PC-3 (cell line): ENCODE data around the gene MT1M. TPM values are rescaled to one million over a fixed set of nuclear protein-coding genes. Genes with fewer than 3 reads are reported as not detected.

Experiments used
- ATAC-seq: fragments of 200-7000 bp; cut with Tn5 transposase; 2 replicates; pipeline ENCODE4 v1.9.1; 2020; ENCODE audit warnings: mild to moderate bottlenecking, moderate library complexity
- BruUV-seq: library from RNA; stranded (reverse); fragments of 400-500 nt; replicated peaks from 2 replicates; lab custom pipeline; 2021; lab: Mats Ljungman, UMichigan
- CTCF ChIA-PET: fragments of 300-600 bp; sonication (Branson Sonifier 250); formaldehyde crosslinking; loops from one replicate; lab custom pipeline; 2022; ENCODE audit warnings: antibody characterized with exemption; lab: Charles Lee
- POLR2A ChIA-PET: fragments of 300-600 bp; sonication (Branson Sonifier 250); formaldehyde crosslinking; loops from one replicate; lab custom pipeline; 2022; ENCODE audit warnings: antibody characterized with exemption; ENCODE audit not compliant: unreplicated experiment; lab: Charles Lee
- DNase-seq: peaks from one replicate; pipeline ENCODE4 v3.0.0-alpha.2; 2015
- H2AFZ ChIP-seq: fragments of 300-600 bp; sonication (generic); 2 replicates; pipeline ENCODE4 v1.6.0; 2016; ENCODE audit warnings: antibody characterized with exemption, low read length
- H3F3A ChIP-seq: fragments of 300-600 bp; sonication (generic); one replicate; pipeline ENCODE4 v1.6.0; 2017; ENCODE audit warnings: antibody characterized with exemption, low read length, control low read depth, mild to moderate bottlenecking; ENCODE audit not compliant: unreplicated experiment
- H3K27ac ChIP-seq: fragments of 300-600 bp; sonication (generic); 2 replicates; pipeline ENCODE4 v1.5.1; 2016; ENCODE audit warnings: mild to moderate bottlenecking, low read length
- H3K27me3 ChIP-seq: fragments of 300-600 bp; sonication (generic); 2 replicates; pipeline ENCODE4 v1.6.1; 2016; ENCODE audit warnings: low read length, mixed read lengths
- H3K36me3 ChIP-seq: fragments of 300-600 bp; sonication (generic); 2 replicates; pipeline ENCODE4 v1.6.1; 2016; ENCODE audit warnings: low read depth, mixed run types, low read length, mixed read lengths
- H3K4me1 ChIP-seq: fragments of 300-600 bp; sonication (generic); 2 replicates; pipeline ENCODE4 v1.5.1; 2016; ENCODE audit warnings: low read length; ENCODE audit not compliant: insufficient read depth
- H3K4me2 ChIP-seq: fragments of 300-600 bp; sonication (generic); 2 replicates; pipeline ENCODE4 v1.6.0; 2016; ENCODE audit warnings: low read length
- H3K4me3 ChIP-seq: fragments of 300-600 bp; sonication (generic); 2 replicates; pipeline ENCODE4 v1.5.1; 2016; ENCODE audit warnings: mild to moderate bottlenecking, low read length, mixed read lengths
- H3K79me2 ChIP-seq: fragments of 300-600 bp; sonication (generic); 2 replicates; pipeline ENCODE4 v1.6.1; 2017; ENCODE audit warnings: low read length, mixed read lengths
- H3K9ac ChIP-seq: fragments of 300-600 bp; sonication (generic); 2 replicates; pipeline ENCODE4 v1.6.0; 2016; ENCODE audit warnings: mild to moderate bottlenecking, low read length
- H3K9me2 ChIP-seq: fragments of 300-600 bp; sonication (generic); replicated peaks from 2 replicates; pipeline ENCODE4 v1.6.1; 2016; ENCODE audit warnings: mixed run types, low read length, mixed read lengths
- H3K9me3 ChIP-seq: fragments of 300-600 bp; sonication (generic); 2 replicates; pipeline ENCODE4 v1.6.1; 2016; ENCODE audit warnings: low read length, mixed read lengths
- H4K20me1 ChIP-seq: fragments of 300-600 bp; sonication (generic); 2 replicates; pipeline ENCODE4 v1.6.1; 2016; ENCODE audit warnings: low read length, mixed read lengths
- EZH2 ChIP-seq: fragments of 300-600 bp; sonication (generic); IDR thresholded peaks from one replicate; pipeline ENCODE4 v1.6.1; 2017; ENCODE audit warnings: antibody characterized with exemption, mild to moderate bottlenecking, low read length; ENCODE audit not compliant: unreplicated experiment
- EZH2phosphoT487 ChIP-seq: fragments of 300-600 bp; sonication (generic); IDR thresholded peaks from 2 replicates; pipeline ENCODE4 v1.6.1; 2018; ENCODE audit warnings: mild to moderate bottlenecking, antibody characterized with exemption, low read length, borderline replicate concordance
- intact Hi-C: fragments of 100-400 bp; cut with micrococcal nuclease; formaldehyde crosslinking; loops from 2 replicates; pipeline ENCODE4 v1.9.0; 2023
- total RNA-seq: library from RNA; depleted of rRNA; stranded (reverse); fragments of >200 nt; gene quantifications from 2 replicates; pipeline ENCODE4 v1.2.3, GENCODE V29; 2014
- TF ChIP-seq, protein P1 (sequence below): fragments of 300-600 bp; sonication (generic); conservative IDR thresholded peaks from 2 replicates; pipeline ENCODE4 v1.5.1; 2017; ENCODE audit warnings: antibody characterized with exemption, low read depth, mild to moderate bottlenecking, low read length

Gene MT1M
- total RNA-seq, 1 experiment from 2014 or later: 1.5 TPM

DNA sequence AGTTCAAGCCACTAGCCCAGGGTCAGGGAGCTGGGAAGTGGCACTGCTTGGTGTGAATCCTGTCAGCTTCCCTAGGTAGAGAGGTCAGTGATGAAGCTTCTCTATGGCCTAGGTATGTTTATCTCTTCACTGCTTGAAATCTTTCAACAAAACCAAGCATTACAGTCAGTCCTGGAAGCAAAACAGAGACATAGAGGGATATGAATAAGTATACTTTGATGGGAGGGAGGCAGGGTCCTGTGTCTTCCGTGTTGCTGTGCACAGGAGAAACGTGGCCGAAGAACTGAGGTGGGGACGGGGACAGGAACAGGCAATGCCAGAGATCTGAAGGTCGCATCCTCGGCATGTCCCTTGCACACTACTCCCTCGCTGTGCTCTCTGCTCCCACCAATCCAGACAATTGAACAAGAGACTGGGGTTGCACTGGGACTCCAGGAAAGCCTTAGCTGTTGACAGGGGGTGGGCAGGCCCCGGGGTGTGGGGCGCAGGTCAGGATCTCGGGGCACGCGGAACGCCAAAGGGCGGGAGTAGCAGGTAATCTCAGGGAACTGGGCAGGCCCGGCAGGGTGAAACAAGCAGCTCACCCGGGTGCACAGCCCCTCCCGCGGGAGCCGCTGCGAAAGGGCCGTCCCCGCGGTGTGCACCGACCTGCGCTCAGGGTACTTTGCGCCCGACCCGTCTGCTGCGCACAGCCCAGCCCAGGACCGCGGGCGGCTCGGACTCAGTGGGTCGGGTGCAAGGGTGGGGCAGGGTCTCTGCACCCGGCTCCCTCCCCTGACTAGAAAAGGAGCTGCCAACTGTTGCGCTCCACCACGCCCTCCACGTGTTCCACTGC is 36.8 kb downstream of the MT1M start, which contains the start of gene MT1H:
Gene MT1H, plus strand, starts transcription at position 810 of the 835 bp plus-strand sequence. CDS start 71 bp downstream, outside the sequence.
- POLR2A ChIA-PET: no interaction called here
- no peak within 1 kb of the TSS for H2AFZ ChIP-seq
- H3K9ac ChIP-seq: no peak within 1 kb of the TSS
- no peak for ATAC-seq
- H3K27ac ChIP-seq: no peak within 1 kb of the TSS
- H3K79me2 ChIP-seq: no peaks in the 10 kb centered on the region
- DNase-seq: no peak
- CTCF ChIA-PET: no interaction called here
- no peak within 1 kb of the TSS for H3K4me2 ChIP-seq
- H3F3A ChIP-seq: no peaks in the 10 kb centered on the region
- no peaks in the 10 kb centered on the region for H3K36me3 ChIP-seq
- peaks cover 22% of the 10 kb centered on the region for H3K4me1 ChIP-seq
- TF ChIP-seq EZH2 (no peak), EZH2phosphoT487 (no peak)
- TF ChIP-seq, protein P1, sequence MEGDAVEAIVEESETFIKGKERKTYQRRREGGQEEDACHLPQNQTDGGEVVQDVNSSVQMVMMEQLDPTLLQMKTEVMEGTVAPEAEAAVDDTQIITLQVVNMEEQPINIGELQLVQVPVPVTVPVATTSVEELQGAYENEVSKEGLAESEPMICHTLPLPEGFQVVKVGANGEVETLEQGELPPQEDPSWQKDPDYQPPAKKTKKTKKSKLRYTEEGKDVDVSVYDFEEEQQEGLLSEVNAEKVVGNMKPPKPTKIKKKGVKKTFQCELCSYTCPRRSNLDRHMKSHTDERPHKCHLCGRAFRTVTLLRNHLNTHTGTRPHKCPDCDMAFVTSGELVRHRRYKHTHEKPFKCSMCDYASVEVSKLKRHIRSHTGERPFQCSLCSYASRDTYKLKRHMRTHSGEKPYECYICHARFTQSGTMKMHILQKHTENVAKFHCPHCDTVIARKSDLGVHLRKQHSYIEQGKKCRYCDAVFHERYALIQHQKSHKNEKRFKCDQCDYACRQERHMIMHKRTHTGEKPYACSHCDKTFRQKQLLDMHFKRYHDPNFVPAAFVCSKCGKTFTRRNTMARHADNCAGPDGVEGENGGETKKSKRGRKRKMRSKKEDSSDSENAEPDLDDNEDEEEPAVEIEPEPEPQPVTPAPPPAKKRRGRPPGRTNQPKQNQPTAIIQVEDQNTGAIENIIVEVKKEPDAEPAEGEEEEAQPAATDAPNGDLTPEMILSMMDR: no peak
- H3K4me3 ChIP-seq: no peak within 1 kb of the TSS
- H3K9me2 ChIP-seq: no peaks in the 10 kb centered on the region
- H4K20me1 ChIP-seq: no peaks in the 10 kb centered on the region
- no peaks in the 10 kb centered on the region for H3K9me3 ChIP-seq
- no TSS peak for BruUV-seq
- intact Hi-C loops: no loop called here
- no peaks in the 10 kb centered on the region for H3K27me3 ChIP-seq

DNA sequence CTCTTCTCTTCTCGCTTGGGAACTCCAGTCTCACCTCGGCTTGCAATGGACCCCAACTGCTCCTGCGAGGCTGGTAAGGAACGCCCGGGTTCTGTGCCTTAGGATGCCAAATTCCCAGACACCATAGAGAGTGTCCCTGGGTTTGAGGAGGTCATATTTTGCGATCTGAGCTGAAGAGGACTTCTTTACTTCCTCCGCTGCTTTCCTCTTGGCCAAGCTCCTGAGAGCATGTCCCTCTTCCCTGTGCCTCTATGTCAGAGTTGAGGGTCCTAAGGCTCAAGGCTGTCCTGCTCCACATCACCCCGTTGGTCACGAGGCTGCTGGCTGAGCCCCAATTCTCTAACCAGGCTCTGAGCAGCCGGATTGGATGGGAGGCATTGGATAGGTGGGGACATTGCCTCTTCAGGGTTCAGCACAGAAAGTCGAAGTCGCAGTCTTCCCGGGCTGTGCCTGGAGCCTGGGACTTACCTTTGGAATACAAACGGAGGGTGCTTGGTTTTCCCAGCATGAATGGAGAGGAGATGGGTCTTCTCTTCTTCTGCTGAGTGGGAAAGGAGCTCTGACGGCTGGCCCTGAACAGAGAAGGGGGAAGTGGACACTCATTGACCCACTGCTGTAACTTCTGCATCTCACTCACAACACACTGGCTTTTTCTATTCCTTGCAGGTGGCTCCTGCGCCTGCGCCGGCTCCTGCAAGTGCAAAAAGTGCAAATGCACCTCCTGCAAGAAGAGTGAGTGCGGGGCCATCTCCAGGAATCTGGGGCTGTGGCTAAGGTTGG is 37.6 kb downstream of the MT1M start:
- DNase-seq: no peak
- no peaks in the 10 kb centered on the region for H4K20me1 ChIP-seq
- no peak for ATAC-seq
- H3K36me3 ChIP-seq: no peaks in the 10 kb centered on the region
- POLR2A ChIA-PET: no interaction called here
- H3K27me3 ChIP-seq: no peaks in the 10 kb centered on the region
- no peak for TF ChIP-seq EZH2
- TF ChIP-seq, protein P1: no peak
- no peak for TF ChIP-seq EZH2phosphoT487
- peaks cover 22% of the 10 kb centered on the region for H3K4me1 ChIP-seq
- no peaks in the 10 kb centered on the region for H3K79me2 ChIP-seq
- no peak overlapping the region for H3K4me3 ChIP-seq
- CTCF ChIA-PET: no interaction called here
- no TSS peak for BruUV-seq
- H3K9me2 ChIP-seq: no peaks in the 10 kb centered on the region
- H3K4me2 ChIP-seq: no peak overlapping the region
- H3K9ac ChIP-seq: no peak overlapping the region
- no peak overlapping the region for H3K27ac ChIP-seq
- intact Hi-C loops: no loop called here
- no peaks in the 10 kb centered on the region for H3F3A ChIP-seq
- H3K9me3 ChIP-seq: no peaks in the 10 kb centered on the region
- H2AFZ ChIP-seq: no peak overlapping the region
